GM10266 (cell line): ENCODE measurements around the gene RASD1.
"Not testable (repeated sequence)": the region's sequence is repeated elsewhere in the genome, so short reads cannot be mapped to it uniquely, and the experiment has no call there.

ENCODE experiments used
- DNase-seq: peaks from one replicate; pipeline ENCODE4 v3.0.0; 2012; ENCODE audit errors: extremely low spot score
- CTCF ChIP-seq: IDR thresholded peaks from 2 replicates; pipeline ENCODE4 v1.5.1; 2012; ENCODE audit warnings: mild to moderate bottlenecking, low read depth; ENCODE audit not compliant: control insufficient read depth, insufficient read depth; ENCODE audit errors: missing control alignments

The RASD1 gene

GRCh38 chr17:17472333-17472920, 23.8 kb downstream of the RASD1 start:
- no peak for TF ChIP-seq CTCF
- DNase-seq = no peak

- no peak for TF ChIP-seq CTCF
- no peak for DNase-seq
Observed at GRCh38 chr17:17469996-17470395, 26.2 kb downstream of the RASD1 start.

GRCh38 chr17:17469358-17469757, 26.8 kb downstream of the RASD1 start:
- no peak for DNase-seq
- TF ChIP-seq CTCF = no peak

GRCh38 chr17:17468217-17469010, 27.8 kb downstream of the RASD1 start:
- DNase-seq = no peak
- TF ChIP-seq CTCF = no peak

- DNase-seq = no peak
- no peak for TF ChIP-seq CTCF
Observed at GRCh38 chr17:17467720-17468119, 28.5 kb downstream of the RASD1 start.

- DNase-seq = no peak
- no peak for TF ChIP-seq CTCF
Observed at GRCh38 chr17:17467016-17467415, 29.2 kb downstream of the RASD1 start.

- DNase-seq = no peak
Observed at GRCh38 chr17:17466511-17466910, 29.7 kb downstream of the RASD1 start.

GRCh38 chr17:17465878-17466277, 30.3 kb downstream of the RASD1 start:
- DNase-seq = not testable (repeated sequence)

More at GRCh38 chr17:17466511-17466910, 29.7 kb downstream of the RASD1 start:
- TF ChIP-seq CTCF = no peak
